ENCODE measurements around the gene FOXF2.

Gene FOXF2

GRCh38 chr6:1383729-1384548, 5.4 kb upstream of the FOXF2 start:
- H3K9ac ChIP-seq (ENCODE audit: low read length in 5 of 5): no peak overlapping the region
- no peaks in the 10 kb centered on the region for H3K9me3 ChIP-seq (ENCODE audit: control insufficient read depth in 5 of 5, low read length in 5 of 5)
- no peaks in the 10 kb centered on the region for H3K36me3 ChIP-seq (ENCODE audit: control insufficient read depth in 5 of 5, insufficient read depth in 5 of 5, low read length in 5 of 5)
- peaks cover 55 to 89% (median 66%) of the 10 kb centered on the region in 5 donors for H3K27me3 ChIP-seq (ENCODE audit: control insufficient read depth in 5 of 5, insufficient read depth in 4 of 5, low read length in 5 of 5)
- H3K27ac ChIP-seq (ENCODE audit: low read depth, low read length): no peak overlapping the region
- H3K4me3 ChIP-seq (ENCODE audit: low read depth in 1 of 5, low read length in 5 of 5): no peak overlapping the region
- H3K4me1 ChIP-seq (ENCODE audit: control insufficient read depth in 5 of 5, insufficient read depth in 5 of 5, low read length in 5 of 5): peaks cover 0 to 24% (median 18%) of the 10 kb centered on the region in 5 donors

- no peak overlapping the region for H3K27ac ChIP-seq (ENCODE audit: low read depth, low read length)
- H3K4me1 ChIP-seq (ENCODE audit: control insufficient read depth in 5 of 5, insufficient read depth in 5 of 5, low read length in 5 of 5): peaks cover 0 to 20% (median 15%) of the 10 kb centered on the region in 5 donors
- peaks cover 48 to 82% (median 59%) of the 10 kb centered on the region in 5 donors for H3K27me3 ChIP-seq (ENCODE audit: control insufficient read depth in 5 of 5, insufficient read depth in 4 of 5, low read length in 5 of 5)
- H3K9me3 ChIP-seq (ENCODE audit: control insufficient read depth in 5 of 5, low read length in 5 of 5): no peaks in the 10 kb centered on the region
- no peak overlapping the region for H3K4me3 ChIP-seq (ENCODE audit: low read depth in 1 of 5, low read length in 5 of 5)
- no peak overlapping the region for H3K9ac ChIP-seq (ENCODE audit: low read length in 5 of 5)
- no peaks in the 10 kb centered on the region for H3K36me3 ChIP-seq (ENCODE audit: control insufficient read depth in 5 of 5, insufficient read depth in 5 of 5, low read length in 5 of 5)
These were observed 4.7 kb upstream of the FOXF2 start for GRCh38 chr6:1384549-1385128.

- no peak overlapping the region for H3K27ac ChIP-seq (ENCODE audit: low read depth, low read length)
- no peaks in the 10 kb centered on the region for H3K9me3 ChIP-seq (ENCODE audit: control insufficient read depth in 5 of 5, low read length in 5 of 5)
- H3K27me3 ChIP-seq (ENCODE audit: control insufficient read depth in 5 of 5, insufficient read depth in 4 of 5, low read length in 5 of 5): peaks cover 43 to 77% (median 52%) of the 10 kb centered on the region in 5 donors
- H3K4me3 ChIP-seq (ENCODE audit: low read depth in 1 of 5, low read length in 5 of 5): no peak overlapping the region
- no peaks in the 10 kb centered on the region for H3K36me3 ChIP-seq (ENCODE audit: control insufficient read depth in 5 of 5, insufficient read depth in 5 of 5, low read length in 5 of 5)
- peaks cover 0 to 24% (median 18%) of the 10 kb centered on the region in 5 donors for H3K4me1 ChIP-seq (ENCODE audit: control insufficient read depth in 5 of 5, insufficient read depth in 5 of 5, low read length in 5 of 5)
- no peak overlapping the region for H3K9ac ChIP-seq (ENCODE audit: low read length in 5 of 5)
These were observed 4.0 kb upstream of the FOXF2 start for GRCh38 chr6:1385129-1386037.

- no peaks in the 10 kb centered on the region for H3K9me3 ChIP-seq (ENCODE audit: control insufficient read depth in 5 of 5, low read length in 5 of 5)
- H3K27ac ChIP-seq (ENCODE audit: low read depth, low read length): no peak overlapping the region
- no peak overlapping the region for H3K4me3 ChIP-seq (ENCODE audit: low read depth in 1 of 5, low read length in 5 of 5)
- H3K36me3 ChIP-seq (ENCODE audit: control insufficient read depth in 5 of 5, insufficient read depth in 5 of 5, low read length in 5 of 5): no peaks in the 10 kb centered on the region
- peaks cover 42 to 76% (median 48%) of the 10 kb centered on the region in 5 donors for H3K27me3 ChIP-seq (ENCODE audit: control insufficient read depth in 5 of 5, insufficient read depth in 4 of 5, low read length in 5 of 5)
- H3K9ac ChIP-seq (ENCODE audit: low read length in 5 of 5): no peak overlapping the region
- peaks cover 2 to 27% (median 25%) of the 10 kb centered on the region in 5 donors for H3K4me1 ChIP-seq (ENCODE audit: control insufficient read depth in 5 of 5, insufficient read depth in 5 of 5, low read length in 5 of 5)
These were observed 3.2 kb upstream of the FOXF2 start for GRCh38 chr6:1386038-1386709.

GRCh38 chr6:1387538-1387875, 1.9 kb upstream of the FOXF2 start:
- no peaks in the 10 kb centered on the region for H3K36me3 ChIP-seq (ENCODE audit: control insufficient read depth in 5 of 5, insufficient read depth in 5 of 5, low read length in 5 of 5)
- H3K4me1 ChIP-seq (ENCODE audit: control insufficient read depth in 5 of 5, insufficient read depth in 5 of 5, low read length in 5 of 5): peaks cover 3 to 22% (median 19%) of the 10 kb centered on the region in 5 donors
- H3K9me3 ChIP-seq (ENCODE audit: control insufficient read depth in 5 of 5, low read length in 5 of 5): no peaks in the 10 kb centered on the region
- no peak overlapping the region for H3K27ac ChIP-seq (ENCODE audit: low read depth, low read length)
- H3K27me3 ChIP-seq (ENCODE audit: control insufficient read depth in 5 of 5, insufficient read depth in 4 of 5, low read length in 5 of 5): peaks cover 44 to 79% (median 54%) of the 10 kb centered on the region in 5 donors
- H3K9ac ChIP-seq (ENCODE audit: low read length in 5 of 5): no peak overlapping the region
- no peak overlapping the region for H3K4me3 ChIP-seq (ENCODE audit: low read depth in 1 of 5, low read length in 5 of 5)

GRCh38 chr6:1387876-1388629, 1.3 kb upstream of the FOXF2 start:
- Histone ChIP-seq H3K27ac (ENCODE audit: low read depth, low read length) (no peak overlapping the region), H3K9me3 (ENCODE audit: control insufficient read depth in 5 of 5, low read length in 5 of 5) (no peaks in the 10 kb centered on the region), H3K4me3 (ENCODE audit: low read depth in 1 of 5, low read length in 5 of 5) (no peak overlapping the region), H3K27me3 (ENCODE audit: control insufficient read depth in 5 of 5, insufficient read depth in 4 of 5, low read length in 5 of 5) (peaks cover 38 to 79% (median 54%) of the 10 kb centered on the region in 5 donors), H3K9ac (ENCODE audit: low read length in 5 of 5) (no peak overlapping the region), H3K4me1 (ENCODE audit: control insufficient read depth in 5 of 5, insufficient read depth in 5 of 5, low read length in 5 of 5) (peaks cover 3 to 23% (median 19%) of the 10 kb centered on the region in 5 donors), H3K36me3 (ENCODE audit: control insufficient read depth in 5 of 5, insufficient read depth in 5 of 5, low read length in 5 of 5) (no peaks in the 10 kb centered on the region)

- Histone ChIP-seq H3K9me3 (ENCODE audit: control insufficient read depth in 5 of 5, low read length in 5 of 5) (no peaks in the 10 kb centered on the region), H3K4me3 (ENCODE audit: low read depth in 1 of 5, low read length in 5 of 5) (peak overlapping the region in 2 of 5 donors; percentile 22 to 35), H3K9ac (ENCODE audit: low read length in 5 of 5) (no peak overlapping the region), H3K27ac (ENCODE audit: low read depth, low read length) (no peak overlapping the region), H3K36me3 (ENCODE audit: control insufficient read depth in 5 of 5, insufficient read depth in 5 of 5, low read length in 5 of 5) (no peaks in the 10 kb centered on the region), H3K27me3 (ENCODE audit: control insufficient read depth in 5 of 5, insufficient read depth in 4 of 5, low read length in 5 of 5) (peaks cover 35 to 81% (median 60%) of the 10 kb centered on the region in 5 donors), H3K4me1 (ENCODE audit: control insufficient read depth in 5 of 5, insufficient read depth in 5 of 5, low read length in 5 of 5) (peaks cover 3 to 29% (median 20%) of the 10 kb centered on the region in 5 donors)
These were observed 577 bp upstream of the FOXF2 start for GRCh38 chr6:1388630-1389368.

GRCh38 chr6:1390133-1390945, 963 bp downstream of the FOXF2 start:
- no peaks in the 10 kb centered on the region for H3K9me3 ChIP-seq (ENCODE audit: control insufficient read depth in 5 of 5, low read length in 5 of 5)
- no peaks in the 10 kb centered on the region for H3K36me3 ChIP-seq (ENCODE audit: control insufficient read depth in 5 of 5, insufficient read depth in 5 of 5, low read length in 5 of 5)
- H3K27ac ChIP-seq (ENCODE audit: low read depth, low read length): no peak overlapping the region
- H3K27me3 ChIP-seq (ENCODE audit: control insufficient read depth in 5 of 5, insufficient read depth in 4 of 5, low read length in 5 of 5): peaks cover 26 to 77% (median 56%) of the 10 kb centered on the region in 5 donors
- H3K4me1 ChIP-seq (ENCODE audit: control insufficient read depth in 5 of 5, insufficient read depth in 5 of 5, low read length in 5 of 5): peaks cover 3 to 32% (median 22%) of the 10 kb centered on the region in 5 donors
- peak overlapping the region in 4 of 5 donors; percentile 58 to 69 (median 59) for H3K4me3 ChIP-seq (ENCODE audit: low read depth in 1 of 5, low read length in 5 of 5)
- H3K9ac ChIP-seq (ENCODE audit: low read length in 5 of 5): no peak overlapping the region
